Erythroblast (primary cell): Measurements from ENCODE around the gene CDCA7.

Source experiments
- GATA1 ChIP-seq: IDR thresholded peaks from 2 replicates; pipeline ENCODE4 v1.6.1; 2011; ENCODE audit warnings: low read depth, mild to moderate bottlenecking, control low read depth, low read length, moderate library complexity
- POLR2A ChIP-seq: IDR thresholded peaks from 2 replicates; pipeline ENCODE4 v1.6.1; 2011; ENCODE audit warnings: mild to moderate bottlenecking, low read length

DNA sequence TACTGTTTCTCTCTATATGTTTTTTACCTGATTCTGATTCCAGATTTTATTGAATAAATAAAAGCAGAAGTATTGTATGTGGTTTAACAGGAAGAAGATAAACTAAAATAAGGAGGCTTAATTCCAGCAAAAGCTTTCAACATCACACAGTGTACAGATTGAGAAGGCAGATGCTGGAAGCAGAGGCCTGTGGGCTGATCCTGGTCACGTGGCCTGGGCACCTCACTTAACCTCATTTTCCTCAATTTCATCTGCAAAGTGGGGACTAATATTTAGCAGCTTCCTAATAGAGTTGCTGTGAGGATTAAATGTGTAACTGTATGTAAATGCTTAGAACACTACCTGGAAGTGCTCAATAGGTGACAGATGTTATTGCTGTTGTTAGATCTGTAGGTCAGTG is 58.0 kb downstream of the CDCA7 start:
- TF ChIP-seq POLR2A = no peak
- TF ChIP-seq GATA1 = no peak
